ENCODE results near the gene ARFRP1.

GRCh38 chr20:63750807-63751470 lies 43.2 kb upstream of the ARFRP1 start:
- no peak for TF ChIP-seq CTCF (IDR thresholded peaks at IDR 0.05)
- TF ChIP-seq POLR2A (IDR thresholded peaks at IDR 0.05): no peak
